ENCODE results near the gene CLDN22.

DNA sequence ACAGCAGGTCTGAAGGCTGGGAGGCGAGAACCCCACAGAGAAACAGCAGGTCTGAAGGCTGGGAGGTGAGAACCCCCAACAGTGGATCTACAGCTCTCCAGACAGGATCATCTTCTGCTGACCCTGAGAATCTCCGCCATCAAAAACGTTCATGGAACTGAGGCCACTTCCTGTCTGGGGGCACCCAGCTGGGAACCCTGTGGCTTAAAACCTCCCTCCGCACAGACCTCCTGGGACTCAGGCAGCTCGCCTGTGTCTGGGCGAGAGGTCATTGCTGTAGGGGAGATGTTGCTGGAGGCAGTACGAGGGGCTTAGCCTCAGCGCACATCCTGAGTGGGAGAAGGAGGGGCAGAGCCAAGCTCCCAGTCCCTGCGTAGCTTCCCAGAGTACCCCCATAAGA lies 17.3 kb upstream of the CLDN22 start:
- TF ChIP-seq, protein P1, sequence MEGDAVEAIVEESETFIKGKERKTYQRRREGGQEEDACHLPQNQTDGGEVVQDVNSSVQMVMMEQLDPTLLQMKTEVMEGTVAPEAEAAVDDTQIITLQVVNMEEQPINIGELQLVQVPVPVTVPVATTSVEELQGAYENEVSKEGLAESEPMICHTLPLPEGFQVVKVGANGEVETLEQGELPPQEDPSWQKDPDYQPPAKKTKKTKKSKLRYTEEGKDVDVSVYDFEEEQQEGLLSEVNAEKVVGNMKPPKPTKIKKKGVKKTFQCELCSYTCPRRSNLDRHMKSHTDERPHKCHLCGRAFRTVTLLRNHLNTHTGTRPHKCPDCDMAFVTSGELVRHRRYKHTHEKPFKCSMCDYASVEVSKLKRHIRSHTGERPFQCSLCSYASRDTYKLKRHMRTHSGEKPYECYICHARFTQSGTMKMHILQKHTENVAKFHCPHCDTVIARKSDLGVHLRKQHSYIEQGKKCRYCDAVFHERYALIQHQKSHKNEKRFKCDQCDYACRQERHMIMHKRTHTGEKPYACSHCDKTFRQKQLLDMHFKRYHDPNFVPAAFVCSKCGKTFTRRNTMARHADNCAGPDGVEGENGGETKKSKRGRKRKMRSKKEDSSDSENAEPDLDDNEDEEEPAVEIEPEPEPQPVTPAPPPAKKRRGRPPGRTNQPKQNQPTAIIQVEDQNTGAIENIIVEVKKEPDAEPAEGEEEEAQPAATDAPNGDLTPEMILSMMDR (IDR thresholded peaks at IDR 0.05; ENCODE audit: poor library complexity) = no peak
- TF ChIP-seq EZH2 (IDR thresholded peaks at IDR 0.05; ENCODE audit: borderline replicate concordance) = no peak

Measured in hepatocyte (in vitro differentiated cells).